GM21515 (cell line): ENCODE data around the gene DOC2B.
"Not testable (repeated sequence)": the region's sequence is repeated elsewhere in the genome, so short reads cannot be mapped to it uniquely, and the experiment has no call there.

Source experiments
- ATAC-seq: cut with Tn5 transposase; IDR thresholded peaks from one replicate; pipeline ENCODE4 v1.9.1; 2021; ENCODE audit not compliant: unreplicated experiment

The DOC2B gene

DNA sequence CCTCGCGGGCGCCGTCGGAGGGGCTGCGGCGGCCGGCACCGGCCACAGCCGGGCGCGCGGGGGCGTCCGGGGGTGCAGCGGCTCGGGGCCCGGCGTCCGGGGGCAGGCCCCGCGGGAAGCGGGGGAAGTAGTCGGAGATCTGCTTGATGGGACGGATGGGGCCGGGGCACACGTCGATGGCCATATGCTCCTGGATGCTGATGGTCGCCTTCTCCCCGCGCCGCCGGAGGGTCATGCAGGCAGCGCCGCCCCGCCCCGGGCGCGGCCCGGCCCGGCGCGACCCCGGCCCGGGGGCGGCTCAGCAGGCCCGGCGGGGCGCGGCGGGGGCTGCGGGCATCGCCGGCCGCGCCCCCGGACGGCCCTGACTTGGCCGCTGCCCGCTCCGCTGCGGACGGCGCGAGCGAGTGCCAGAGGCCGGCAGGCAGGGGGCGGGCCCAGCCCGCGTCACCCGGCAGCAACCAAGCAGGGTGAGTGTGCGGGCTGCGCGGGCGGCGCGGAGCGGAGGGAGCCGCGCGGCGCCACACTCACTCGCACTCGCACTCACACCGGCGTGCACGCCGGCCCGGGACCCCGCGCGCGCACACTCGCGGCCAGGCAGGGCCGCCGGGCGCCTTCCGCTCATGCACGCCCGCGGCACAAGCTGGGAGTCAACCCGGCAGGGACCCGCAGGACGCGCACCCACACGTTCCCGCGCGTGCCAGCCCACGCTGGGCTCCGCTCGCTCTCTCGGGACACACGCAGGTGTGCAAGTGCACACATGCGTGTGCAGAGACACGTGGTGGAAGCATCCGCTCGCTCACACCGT, at the start of gene DOC2B:
Gene DOC2B, minus strand, starts transcription at position 406 of the 805 bp plus-strand sequence. Its CDS starts 171 bp downstream, at position 235.
- ATAC-seq, result no peak

- no peak for ATAC-seq
Observed at GRCh38 chr17:230395-230770, 48.9 kb upstream of the DOC2B start.

GRCh38 chr17:229709-230394, 48.4 kb upstream of the DOC2B start:
- no peak for ATAC-seq

DNA sequence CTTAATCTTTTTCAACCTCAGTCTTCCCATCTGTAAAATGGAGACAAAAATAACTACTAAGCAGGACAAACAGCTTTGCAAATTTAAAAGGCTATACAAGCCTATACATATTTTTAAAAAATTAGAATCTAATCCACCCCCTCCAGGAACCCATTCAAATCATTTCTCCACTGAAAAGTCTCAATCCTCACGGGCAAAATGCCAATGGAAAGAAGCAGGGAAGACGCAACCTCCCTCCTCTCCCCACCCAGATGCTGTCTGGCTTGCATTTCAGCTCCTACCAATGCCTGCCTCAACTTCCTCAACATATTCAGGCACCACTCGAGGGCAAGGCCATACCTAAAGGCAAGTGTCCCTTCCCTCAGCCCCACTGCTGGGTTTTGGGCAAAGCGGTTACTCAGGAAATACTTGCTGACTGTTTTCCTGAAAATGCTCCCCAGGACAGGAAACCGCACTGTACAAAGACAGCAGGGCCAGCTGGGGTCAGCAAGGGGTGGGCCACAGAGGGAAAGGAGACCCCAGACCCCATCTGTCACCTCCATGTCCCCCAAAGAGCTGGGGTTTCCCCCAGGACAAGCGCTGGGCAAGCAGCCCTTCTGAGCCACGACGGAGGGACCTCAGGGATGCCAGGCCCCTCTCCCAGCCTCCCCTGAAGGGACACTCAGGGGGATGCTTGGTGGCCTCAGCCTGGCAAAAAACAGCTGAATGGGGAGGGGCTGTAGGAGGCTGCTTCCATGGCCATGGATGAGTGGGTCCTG, 47.7 kb upstream of the DOC2B start:
- ATAC-seq, result no peak

DNA sequence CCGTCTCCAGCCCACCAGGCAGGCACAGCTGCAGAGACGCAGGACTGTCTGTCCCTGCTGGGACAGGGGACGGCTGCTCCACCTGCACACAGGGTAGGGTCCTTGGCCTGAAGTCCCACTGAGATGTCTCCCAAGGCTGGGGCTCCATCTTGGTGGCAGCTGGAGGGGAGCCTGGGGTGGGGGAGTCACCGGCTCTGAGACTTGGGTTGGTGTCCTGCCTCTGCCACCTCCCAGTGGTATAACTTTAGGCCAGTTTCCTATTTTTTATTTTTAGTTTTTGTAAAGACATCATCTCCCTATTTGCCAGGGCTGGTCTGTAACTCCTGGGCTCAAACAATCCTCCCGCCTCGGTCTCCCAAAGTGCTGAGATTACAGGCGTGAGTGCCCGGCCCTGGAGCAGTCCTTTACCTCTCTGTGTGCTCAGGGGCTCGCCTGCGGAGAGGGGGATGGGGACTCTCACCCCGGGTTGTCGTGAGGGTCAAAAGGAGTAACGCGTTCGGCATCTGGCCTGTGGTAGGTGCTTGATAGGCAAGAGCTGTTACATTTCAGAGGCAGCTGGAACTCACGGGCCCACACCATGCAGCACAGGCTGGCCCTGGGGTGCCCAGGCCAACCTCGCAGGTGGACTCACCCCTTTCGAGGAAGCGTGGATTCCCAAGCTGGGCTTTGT, 46.6 kb upstream of the DOC2B start:
- ATAC-seq, result no peak

GRCh38 chr17:227078-227945, 45.9 kb upstream of the DOC2B start:
- ATAC-seq, result no peak

GRCh38 chr17:226108-227077, 44.9 kb upstream of the DOC2B start:
- ATAC-seq, result no peak

DNA sequence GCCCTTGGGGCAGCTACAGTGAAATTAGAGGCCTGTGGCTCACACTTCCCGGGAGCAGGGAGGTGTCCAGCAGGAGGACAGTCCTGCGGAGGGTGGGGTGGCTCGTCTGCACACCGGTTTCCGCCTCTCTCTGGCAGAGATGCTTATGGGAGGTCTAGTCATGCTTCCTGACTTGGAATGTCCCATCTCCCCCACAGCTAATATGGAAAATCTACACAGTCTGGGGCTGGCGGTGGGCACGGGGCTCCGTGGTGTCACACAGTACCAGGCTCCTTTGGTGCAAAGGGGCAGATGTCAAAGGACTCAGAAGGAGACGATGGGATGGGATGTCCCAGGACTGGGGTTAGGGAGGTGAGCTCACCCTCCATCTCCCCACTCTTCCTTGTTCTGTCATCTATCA, 44.1 kb upstream of the DOC2B start:
- ATAC-seq, result no peak

- ATAC-seq, result not testable (repeated sequence)
Observed at GRCh38 chr17:224576-224975, 43.1 kb upstream of the DOC2B start.

DNA sequence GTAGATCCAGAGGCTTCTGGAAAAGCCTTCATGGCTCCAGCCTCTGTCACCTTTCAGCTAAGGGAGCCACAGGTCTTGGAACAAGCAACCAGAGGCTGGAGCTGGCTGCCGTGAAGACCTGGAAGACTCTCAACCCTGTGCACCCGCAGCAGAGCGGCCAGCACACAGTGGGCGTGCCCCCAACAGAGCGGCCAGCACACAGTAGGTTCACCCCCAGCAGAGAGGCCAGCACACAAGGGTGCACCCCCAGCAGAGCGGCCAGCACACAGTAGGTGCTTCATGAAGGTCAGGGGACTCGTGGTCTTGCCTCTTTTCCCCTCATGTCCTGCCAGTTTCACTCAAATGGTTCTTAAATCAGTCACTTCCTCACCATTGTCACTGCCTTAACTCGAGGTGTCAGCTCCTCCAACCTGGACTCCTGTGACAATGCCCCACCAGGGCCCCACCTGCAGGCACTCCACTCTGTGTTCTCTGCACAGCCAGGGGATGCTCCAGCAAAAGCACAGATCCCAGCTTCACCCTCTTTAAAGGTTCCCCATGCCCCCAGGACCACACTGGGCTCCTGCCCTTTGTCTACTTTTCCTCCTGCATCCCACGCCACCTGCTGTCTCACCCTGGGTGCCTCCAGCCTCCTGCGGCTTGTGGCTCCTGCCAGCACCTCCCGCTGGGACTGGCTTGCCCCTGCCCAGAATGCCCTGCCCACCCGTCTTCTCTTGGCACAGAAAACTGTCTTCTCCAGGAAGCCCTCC, 42.4 kb upstream of the DOC2B start:
- ATAC-seq, result no peak

- ATAC-seq, result no peak
Observed at GRCh38 chr17:222172-222571, 40.7 kb upstream of the DOC2B start.

DNA sequence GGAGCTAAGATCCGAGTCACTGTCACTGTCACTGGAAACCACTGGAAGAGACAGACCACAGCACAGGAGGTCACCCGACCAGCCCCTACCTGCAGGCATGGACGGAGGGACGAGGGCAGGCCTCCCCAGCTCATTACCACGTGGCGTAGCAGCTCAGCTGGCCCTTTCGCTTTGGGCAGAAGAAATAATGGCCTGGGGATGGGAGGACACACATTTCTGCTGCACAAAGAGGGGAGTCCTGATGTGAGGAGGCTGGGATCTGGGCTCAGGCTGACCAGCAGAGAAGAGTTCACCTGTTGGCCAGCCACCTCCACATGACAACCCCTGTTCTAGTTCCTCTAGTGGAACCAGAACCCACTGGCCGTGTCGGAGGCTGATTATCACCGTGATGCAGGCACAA, 38.2 kb upstream of the DOC2B start:
- no peak for ATAC-seq

DNA sequence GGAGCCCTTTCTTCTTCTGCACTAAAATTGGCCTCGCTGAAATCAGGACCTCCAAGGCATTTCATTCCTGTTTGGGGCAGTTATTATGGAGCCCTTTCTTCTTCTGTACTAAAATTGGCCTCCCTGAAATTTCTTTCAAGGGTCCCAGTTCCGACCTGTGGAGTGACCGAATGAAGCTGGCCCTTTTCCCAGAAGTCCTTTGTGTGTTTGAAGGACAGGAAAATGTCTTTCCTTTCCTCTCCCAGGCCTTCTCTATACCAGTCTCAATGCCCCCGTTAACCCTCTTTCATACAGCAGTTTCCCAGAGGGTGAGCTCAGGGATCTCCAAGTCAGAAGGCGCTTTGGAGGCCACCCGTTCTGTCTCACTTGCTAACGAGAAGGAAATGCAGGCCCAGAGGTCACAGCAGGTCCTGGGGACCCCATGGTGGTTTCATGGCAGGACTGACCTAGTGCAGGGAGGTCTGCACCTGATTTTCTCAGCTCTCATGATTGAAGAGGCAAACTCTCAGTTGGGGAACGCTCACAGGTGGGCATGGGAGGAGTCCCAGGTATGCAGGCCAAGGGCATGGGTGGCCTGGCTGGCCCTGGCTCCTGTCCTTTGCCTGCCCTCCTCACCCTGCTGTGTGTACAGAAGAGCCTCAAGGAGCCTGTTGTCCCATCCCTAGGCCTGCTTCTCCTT, 37.1 kb upstream of the DOC2B start:
- ATAC-seq, result no peak

DNA sequence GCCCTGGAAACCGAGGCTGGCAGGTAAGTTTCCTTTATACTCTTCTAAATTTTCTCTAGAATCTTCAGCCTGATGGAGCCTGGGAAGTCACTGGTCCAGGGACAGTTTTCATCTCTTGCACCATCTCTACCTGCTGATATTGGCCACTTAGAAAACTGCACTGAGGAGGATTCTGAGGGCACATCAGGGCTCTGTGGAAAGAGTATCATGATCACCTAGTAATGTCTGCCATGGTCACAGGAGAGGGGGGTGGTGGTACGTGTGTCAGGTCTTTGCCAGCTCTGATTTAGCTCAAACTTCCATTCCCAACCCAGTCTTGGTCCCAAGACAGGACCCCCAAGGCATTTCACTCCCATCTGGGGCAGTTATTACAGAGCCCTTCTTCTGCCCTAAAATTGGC, 35.2 kb upstream of the DOC2B start:
- ATAC-seq, result no peak

DNA sequence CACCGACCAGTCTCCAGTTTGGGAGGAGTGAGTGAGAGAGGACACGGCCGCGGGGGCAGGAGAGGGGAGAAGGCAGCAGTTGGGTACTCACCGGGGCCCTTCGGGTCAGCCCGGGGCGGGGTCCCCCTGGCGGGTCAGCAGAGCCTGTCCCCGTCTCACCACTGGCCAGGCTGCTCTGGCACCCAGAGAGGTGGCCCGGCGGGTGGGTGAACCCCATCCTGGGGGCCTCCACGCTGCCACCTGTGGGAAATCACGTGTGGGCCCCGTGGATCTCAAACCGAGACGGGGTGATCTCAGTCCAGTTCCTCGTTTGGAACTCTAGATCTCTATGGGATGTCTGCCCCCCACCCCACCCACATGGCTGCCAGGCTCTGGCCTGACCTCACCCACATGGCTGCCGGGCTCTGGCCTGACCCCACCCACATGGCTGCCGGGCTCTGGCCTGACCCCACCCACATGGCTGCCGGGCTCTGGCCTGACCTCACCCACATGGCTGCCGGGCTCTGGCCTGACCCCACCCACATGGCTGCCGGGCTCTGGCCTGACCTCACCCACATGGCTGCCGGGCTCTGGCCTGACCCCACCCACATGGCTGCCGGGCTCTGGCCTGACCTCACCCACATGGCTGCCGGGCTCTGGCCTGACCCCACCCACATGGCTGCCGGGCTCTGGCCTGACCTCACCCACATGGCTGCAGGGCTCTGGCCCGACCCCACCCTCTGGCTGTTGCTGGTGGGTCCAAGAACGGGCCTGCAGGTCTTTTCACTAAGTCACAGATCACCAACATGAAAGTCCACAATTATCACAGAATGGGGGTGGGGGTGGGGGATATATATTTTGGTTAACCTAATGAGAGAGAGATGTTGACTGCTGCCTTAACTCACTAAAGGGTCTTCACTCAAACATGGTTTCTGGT, 34.4 kb upstream of the DOC2B start:
- ATAC-seq, result not testable (repeated sequence)

GRCh38 chr17:214881-215331, 33.5 kb upstream of the DOC2B start:
- no peak for ATAC-seq
